GM18868 (cell line): ENCODE results near the gene R3HCC1L.

Experiments
- ATAC-seq: cut with Tn5 transposase; IDR thresholded peaks from one replicate; pipeline ENCODE4 v1.9.1; 2021; ENCODE audit warnings: mild to moderate bottlenecking, moderate library complexity; ENCODE audit not compliant: unreplicated experiment

Gene R3HCC1L

DNA sequence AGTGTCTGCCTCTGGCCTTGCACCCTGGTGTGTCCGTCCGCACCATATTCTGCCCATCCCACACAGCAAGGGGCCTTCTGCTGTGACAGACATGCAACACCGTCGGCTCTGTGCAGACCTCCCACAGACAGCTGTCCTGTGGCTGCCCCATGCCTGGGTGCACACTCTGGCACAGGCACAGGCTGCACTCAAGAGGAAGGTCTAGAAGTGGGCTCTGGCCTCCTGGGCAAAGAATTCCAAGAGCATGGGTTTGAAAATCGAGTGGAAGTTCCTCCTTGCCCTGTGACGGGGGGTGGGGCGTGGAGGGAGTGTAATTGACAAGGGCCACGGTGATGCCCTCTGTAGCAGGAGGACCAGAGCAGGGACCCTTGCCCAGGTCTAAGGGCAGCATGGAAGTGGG is 137.8 kb downstream of the R3HCC1L start:
- no peak for ATAC-seq

DNA sequence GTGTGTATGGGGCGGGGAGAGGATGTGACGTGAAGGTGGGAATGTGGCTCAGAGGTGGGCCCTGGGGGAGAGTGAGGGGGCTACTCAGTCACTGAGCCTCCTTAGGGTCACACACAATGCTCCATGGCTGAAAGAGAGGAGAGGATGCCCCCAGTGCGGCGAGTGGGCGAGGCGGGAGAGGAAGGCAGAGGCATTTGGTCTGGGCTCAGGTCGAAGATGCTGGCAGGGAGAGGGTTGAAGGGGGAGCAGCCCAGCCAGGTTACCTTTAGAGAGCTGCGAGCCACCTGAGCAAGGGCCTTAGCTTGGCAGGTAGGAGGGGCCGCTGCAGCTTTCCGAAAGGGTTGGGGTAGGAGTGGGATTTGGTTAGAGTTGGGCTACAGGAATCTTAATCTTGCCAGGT is 138.2 kb downstream of the R3HCC1L start:
- no peak for ATAC-seq

DNA sequence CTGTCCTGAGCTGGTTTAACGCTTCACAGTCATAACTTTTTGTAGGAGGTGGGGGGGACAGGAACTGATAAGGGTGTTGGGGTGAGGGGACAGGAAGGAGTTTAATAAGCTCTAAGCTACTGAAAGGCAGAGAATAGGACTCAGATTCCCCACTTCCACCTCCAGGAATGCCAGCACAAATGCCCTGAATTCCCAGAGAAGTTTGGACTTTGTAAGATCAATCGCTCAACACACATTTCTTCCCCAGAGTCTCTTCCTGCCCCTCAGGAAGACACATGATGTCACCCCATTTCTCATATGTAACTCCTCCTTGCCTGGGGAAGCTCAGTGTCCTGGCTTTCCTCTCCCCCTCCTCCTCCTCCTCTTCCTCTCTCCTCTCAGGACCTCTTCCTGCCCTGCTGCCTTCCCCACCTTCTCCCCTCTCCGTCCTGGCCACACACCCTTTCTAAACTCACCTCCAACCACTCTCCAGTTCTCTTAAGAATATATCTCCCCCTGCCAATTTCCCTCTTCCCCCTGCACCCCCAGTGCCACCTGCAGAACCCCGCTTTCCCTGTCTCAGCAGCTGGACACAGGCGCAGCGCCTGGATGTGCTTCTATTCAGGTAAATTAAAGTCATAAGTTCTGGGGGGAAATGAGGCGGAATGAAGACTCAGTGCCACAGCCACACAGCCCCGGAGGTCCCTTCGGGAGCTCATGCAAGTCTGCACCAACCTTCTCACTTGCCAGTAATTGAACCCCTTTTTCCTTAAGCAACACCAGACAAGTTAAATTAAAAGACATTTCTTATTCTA is 138.8 kb downstream of the R3HCC1L start:
- ATAC-seq = no peak

DNA sequence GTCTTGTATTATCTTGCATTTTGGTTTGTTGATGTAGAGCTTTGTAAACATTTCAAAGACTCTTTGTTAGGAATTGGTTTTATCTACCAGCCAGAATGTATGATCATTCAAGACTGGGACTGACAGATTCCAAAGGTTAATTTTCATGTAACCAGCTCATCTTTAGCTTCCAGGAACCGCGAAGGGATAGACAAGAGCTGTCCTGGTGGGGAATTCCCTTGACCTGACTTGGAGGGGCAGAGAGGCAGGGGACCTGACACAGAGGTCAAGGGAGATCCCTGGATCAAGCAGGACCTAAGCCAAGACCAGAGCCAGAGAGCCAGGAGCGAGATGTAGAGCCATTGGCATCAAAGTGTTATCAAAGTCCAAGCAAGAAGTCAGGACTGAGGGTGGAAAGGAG is 140.1 kb downstream of the R3HCC1L start:
- no peak for ATAC-seq

DNA sequence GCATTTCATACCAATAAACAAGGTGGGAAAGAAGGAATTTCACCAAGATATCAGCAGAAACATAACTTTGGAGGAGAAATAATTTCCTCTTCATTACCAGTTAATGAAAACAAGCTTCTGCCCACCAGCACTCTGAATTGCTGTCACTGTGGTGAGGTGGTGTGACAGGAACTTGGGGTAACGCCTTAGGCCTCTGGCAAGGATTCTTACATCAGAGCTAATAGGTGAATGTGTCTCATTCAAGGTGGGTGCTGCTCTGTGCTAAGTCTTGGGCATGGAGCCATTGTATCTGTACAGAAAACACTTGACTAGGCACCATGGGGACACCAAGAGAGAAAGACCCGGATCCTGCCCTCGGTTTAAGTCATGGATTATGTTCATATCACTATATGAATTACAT is 141.9 kb downstream of the R3HCC1L start:
- no peak for ATAC-seq

DNA sequence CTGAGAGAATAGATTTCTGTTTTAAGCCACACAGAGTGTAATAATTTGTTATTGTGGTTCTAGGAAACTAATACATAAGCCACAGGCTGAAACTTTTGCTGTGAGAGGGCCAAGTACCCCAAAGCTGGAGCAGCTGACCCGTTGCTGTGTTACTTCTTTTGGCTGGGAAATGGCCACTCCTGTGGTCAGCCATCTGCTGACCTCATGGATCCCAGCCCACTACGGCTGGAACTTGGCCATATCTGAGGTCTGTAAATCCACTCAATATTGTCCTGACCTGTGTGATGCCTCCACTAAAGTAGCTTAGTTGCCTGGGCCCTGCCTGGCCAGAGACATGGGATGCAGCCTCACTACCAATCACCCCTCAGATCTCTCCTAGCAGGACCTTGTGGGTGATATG is 151.0 kb downstream of the R3HCC1L start:
- no peak for ATAC-seq

DNA sequence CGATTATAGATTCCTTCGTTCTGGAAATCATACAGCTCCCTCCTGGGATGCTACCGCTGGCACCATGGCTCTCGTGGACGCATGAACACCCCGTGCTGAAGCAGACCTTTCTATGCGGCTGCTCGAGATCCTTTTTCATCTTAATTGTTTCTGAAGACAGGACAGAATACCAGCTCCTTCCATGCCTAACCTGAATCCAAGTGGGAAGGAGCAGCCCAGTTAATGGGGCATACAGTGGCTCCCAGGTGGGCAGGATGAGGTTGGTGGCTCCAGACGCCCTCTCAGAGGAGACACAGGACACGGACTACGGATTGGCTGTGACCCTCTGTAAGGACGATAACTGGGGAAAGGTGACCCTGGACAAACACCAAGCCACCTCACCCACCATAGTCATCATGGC is 152.0 kb downstream of the R3HCC1L start:
- no peak for ATAC-seq

DNA sequence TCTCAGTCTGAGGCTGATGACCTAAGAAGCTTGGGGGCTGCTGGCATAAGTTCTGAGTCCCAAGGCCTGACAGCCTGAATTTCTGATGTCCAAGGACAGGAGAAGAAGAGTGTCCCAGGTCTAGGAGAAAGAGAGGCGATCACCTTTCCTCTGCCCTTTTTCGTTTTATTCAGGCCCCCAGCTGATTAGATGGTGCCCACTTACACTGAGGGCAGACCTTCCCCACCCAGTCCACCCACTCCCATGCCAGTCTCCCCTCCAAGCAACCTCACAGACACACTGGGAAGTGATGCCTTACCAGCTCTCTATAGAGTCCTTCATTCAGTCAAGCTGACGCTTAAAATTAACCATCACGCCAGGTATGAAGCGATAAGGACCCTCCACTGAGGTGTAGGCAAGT is 152.9 kb downstream of the R3HCC1L start:
- no peak for ATAC-seq

DNA sequence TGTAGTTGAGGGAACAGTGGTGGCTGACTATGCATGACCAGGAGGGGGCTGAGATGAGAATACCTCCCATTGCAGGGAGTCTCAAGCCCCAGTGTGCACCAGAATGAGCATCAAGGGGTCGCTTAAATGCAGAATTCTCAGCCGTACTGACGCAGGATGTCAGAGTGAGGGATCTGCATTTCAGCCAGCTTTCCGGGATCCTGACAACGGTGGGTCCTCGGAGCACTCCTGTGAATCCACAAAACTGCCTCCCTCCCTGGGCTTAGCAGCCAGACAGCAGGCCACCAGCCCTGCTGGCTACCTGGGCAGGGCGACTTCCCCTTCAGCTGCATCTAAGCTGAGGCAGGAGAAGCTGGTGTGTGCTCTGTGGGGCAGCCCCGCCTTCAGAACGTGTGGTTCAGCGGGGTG is 155.3 kb downstream of the R3HCC1L start:
- ATAC-seq = no peak

DNA sequence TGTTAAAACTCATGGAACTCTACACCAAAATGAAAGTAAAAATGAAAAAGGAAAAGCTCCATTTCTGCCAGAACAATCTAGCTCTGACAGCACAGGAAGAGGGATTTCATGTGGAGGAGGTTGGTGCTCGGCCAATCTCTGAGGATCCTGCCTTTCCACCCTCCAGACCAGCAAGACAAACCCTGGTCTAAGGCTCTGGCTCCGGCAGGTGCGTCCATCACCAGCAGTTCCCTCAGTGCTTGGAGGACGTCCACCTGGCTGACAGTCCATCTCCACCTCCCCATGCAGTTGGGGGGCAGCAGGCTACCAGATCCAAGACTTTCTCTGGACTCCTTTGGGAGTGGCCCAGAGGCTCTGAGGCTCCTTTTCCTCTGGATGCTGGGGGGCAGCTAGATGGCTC is 158.5 kb downstream of the R3HCC1L start:
- ATAC-seq = no peak

DNA sequence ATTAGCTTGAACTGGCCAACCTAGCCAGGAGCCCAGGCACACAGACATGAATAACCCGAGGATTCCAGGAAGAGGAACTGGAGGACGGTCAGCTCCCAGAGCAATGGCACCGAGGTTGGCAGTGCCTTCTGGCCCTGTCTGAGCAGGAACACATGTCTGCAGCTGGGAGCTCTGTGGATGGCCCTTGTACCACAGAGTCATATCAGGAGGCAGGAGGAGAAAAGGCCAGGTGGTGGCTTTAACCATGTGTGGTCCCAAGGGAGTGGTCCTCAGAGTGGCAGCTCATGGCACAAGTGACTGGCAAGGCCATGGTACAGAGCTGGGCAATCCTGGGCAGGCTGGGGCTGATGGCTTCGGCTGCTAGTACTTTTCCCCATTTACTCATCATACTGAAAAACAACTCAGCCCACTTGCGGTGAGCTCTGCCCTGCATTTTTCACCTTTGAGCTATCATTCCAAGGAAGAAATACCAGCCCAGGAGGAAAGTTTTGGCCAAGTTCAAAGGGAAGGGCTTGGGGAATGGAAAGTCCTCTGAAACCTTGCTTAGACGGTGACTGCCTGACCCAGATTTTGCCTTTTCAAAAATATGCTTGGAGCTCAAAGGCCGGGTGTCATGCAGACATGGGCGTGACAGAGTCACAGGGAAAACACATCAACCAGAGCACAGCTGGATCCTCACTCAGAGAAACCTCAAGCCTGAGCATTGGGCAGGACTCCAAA is 159.3 kb downstream of the R3HCC1L start:
- no peak for ATAC-seq

DNA sequence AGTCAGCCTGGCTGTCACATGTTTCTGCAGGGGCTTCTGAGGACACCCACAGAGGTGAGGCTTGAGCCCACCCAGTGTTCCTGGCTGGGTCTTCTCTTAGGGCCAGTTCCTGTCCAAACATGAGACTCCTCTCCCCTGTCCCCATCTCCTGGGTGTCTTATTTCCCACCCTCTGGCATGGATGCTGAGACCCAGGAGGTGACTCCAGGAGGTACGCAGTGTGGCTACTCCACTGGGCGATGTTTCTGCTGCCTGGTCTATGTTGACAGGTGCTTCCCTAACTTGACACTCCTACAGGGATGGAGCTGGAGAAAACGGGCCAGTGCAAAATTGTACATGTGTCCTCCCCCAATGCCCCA is 159.8 kb downstream of the R3HCC1L start:
- ATAC-seq = no peak
